Measurements from ENCODE around the gene MLEC.

DNA sequence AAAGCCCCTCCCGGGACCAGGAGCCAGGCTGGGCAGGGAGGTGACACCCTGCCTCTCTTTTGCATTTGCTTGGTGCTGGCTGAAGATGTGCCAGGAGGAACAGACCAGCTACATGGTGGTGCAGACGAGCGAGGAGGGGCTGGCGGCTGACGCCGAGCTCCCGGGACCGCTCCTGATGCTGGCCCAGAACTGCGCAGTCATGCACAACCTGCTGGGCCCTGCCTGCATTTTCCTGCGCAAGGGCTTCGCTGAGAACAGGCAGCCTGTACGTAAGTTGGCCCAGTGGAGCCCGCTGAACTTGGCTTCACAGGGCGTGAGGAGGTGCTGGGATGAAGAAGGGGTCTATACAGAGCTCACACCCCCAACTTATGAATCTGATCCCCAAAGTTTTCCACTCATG, 30.9 kb upstream of the MLEC start:
- TF ChIP-seq, protein P1, sequence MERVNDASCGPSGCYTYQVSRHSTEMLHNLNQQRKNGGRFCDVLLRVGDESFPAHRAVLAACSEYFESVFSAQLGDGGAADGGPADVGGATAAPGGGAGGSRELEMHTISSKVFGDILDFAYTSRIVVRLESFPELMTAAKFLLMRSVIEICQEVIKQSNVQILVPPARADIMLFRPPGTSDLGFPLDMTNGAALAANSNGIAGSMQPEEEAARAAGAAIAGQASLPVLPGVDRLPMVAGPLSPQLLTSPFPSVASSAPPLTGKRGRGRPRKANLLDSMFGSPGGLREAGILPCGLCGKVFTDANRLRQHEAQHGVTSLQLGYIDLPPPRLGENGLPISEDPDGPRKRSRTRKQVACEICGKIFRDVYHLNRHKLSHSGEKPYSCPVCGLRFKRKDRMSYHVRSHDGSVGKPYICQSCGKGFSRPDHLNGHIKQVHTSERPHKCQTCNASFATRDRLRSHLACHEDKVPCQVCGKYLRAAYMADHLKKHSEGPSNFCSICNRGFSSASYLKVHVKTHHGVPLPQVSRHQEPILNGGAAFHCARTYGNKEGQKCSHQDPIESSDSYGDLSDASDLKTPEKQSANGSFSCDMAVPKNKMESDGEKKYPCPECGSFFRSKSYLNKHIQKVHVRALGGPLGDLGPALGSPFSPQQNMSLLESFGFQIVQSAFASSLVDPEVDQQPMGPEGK (CRISPR knock-in tag; IDR thresholded peaks at IDR 0.05; ENCODE audit: borderline replicate concordance) = no peak
- TF ChIP-seq ZFP30 (CRISPR knock-in tag; IDR thresholded peaks at IDR 0.05) (no peak), SNAI2 (CRISPR knock-in tag; IDR thresholded peaks at IDR 0.05) (no peak), ISL1 (CRISPR knock-in tag; IDR thresholded peaks at IDR 0.05) (no peak), ARNTL (CRISPR knock-in tag; IDR thresholded peaks at IDR 0.05; ENCODE audit: borderline replicate concordance, low read depth) (no peak), GLIS3 (CRISPR knock-in tag; IDR thresholded peaks at IDR 0.05) (no peak), ZFP3 (CRISPR knock-in tag; IDR thresholded peaks at IDR 0.05) (no peak), OSR1 (CRISPR knock-in tag; IDR thresholded peaks at IDR 0.05) (no peak), BACH2 (CRISPR knock-in tag; IDR thresholded peaks at IDR 0.05; ENCODE audit: borderline replicate concordance) (no peak), RARB (CRISPR knock-in tag; IDR thresholded peaks at IDR 0.05) (no peak), TCF4 (CRISPR knock-in tag; IDR thresholded peaks at IDR 0.05; ENCODE audit: borderline replicate concordance) (no peak), TOX (CRISPR knock-in tag; IDR thresholded peaks at IDR 0.05; ENCODE audit: borderline replicate concordance) (no peak)
- TF ChIP-seq, protein P2, sequence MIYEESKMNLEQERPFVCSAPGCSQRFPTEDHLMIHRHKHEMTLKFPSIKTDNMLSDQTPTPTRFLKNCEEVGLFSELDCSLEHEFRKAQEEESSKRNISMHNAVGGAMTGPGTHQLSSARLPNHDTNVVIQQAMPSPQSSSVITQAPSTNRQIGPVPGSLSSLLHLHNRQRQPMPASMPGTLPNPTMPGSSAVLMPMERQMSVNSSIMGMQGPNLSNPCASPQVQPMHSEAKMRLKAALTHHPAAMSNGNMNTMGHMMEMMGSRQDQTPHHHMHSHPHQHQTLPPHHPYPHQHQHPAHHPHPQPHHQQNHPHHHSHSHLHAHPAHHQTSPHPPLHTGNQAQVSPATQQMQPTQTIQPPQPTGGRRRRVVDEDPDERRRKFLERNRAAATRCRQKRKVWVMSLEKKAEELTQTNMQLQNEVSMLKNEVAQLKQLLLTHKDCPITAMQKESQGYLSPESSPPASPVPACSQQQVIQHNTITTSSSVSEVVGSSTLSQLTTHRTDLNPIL (CRISPR knock-in tag; IDR thresholded peaks at IDR 0.05; ENCODE audit: low read depth) = no peak

All from SK-N-SH treated with all-trans-retinoic acid at 6 μM for 48 hours (cell line).